ENCODE measurements around the gene DENND11.

DENND11 gene

GRCh38 chr7:141654551-141654950 lies 47.4 kb downstream of the DENND11 start:
- DNase-seq (ENCODE audit: low spot score) = peak; percentile 55
- peak; percentile 73 for TF ChIP-seq CTCF (conservative IDR thresholded peaks at IDR 0.05; ENCODE audit: low read depth)
- CTCF ChIA-PET = interaction anchor here (0.5 to 0.8 kb wide), 8 partner anchors 12 to 1087 kb away, joined by 3 to 4 read pairs (median 3); no protein-coding TSS in a partner anchor
- H3K27ac ChIP-seq = no peak overlapping the region
- POLR2A ChIA-PET (ENCODE audit: low non-redundant PET) = no interaction called here

- ChIA-PET POLR2A (ENCODE audit: low non-redundant PET) (no interaction called here), CTCF (no interaction called here)
- H3K27ac ChIP-seq = no peak overlapping the region
- DNase-seq (ENCODE audit: low spot score) = no peak
- no peak for TF ChIP-seq CTCF (conservative IDR thresholded peaks at IDR 0.05; ENCODE audit: low read depth)
Observed at GRCh38 chr7:141652691-141653090, 49.3 kb downstream of the DENND11 start.
